H1 (cell line): ENCODE results near the gene SLC35B2.

ENCODE experiments used
- CREB1 ChIP-seq: IDR thresholded peaks from 2 replicates; pipeline ENCODE4 v1.6.1; 2012; ENCODE audit warnings: inconsistent platforms
- TF ChIP-seq, protein P1 (sequence below), 3 experiments: IDR thresholded peaks; 1 replicate in 2 of 3; 2 replicates in 1 of 3; pipeline versions ENCODE4 v1.5.1 to v1.6.1; 2011; ENCODE audit warnings: low read length in 3 of 3, mild to moderate bottlenecking in 3 of 3, inconsistent platforms in 2 of 3, low read depth in 1 of 3, moderate library complexity in 1 of 3; ENCODE audit not compliant: insufficient read depth in 1 of 3; ENCODE audit errors: control extremely low read depth in 1 of 3

GRCh38 chr6:44230034-44230675, 27.2 kb downstream of the SLC35B2 start:
- no peak for TF ChIP-seq CREB1
- TF ChIP-seq, protein P1, sequence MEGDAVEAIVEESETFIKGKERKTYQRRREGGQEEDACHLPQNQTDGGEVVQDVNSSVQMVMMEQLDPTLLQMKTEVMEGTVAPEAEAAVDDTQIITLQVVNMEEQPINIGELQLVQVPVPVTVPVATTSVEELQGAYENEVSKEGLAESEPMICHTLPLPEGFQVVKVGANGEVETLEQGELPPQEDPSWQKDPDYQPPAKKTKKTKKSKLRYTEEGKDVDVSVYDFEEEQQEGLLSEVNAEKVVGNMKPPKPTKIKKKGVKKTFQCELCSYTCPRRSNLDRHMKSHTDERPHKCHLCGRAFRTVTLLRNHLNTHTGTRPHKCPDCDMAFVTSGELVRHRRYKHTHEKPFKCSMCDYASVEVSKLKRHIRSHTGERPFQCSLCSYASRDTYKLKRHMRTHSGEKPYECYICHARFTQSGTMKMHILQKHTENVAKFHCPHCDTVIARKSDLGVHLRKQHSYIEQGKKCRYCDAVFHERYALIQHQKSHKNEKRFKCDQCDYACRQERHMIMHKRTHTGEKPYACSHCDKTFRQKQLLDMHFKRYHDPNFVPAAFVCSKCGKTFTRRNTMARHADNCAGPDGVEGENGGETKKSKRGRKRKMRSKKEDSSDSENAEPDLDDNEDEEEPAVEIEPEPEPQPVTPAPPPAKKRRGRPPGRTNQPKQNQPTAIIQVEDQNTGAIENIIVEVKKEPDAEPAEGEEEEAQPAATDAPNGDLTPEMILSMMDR (IDR thresholded peaks at IDR 0.05; ENCODE audit: control extremely low read depth in 1 of 3, insufficient read depth in 1 of 3, low read depth in 1 of 3, low read length in 3 of 3) = no peak
